OCI-LY3 (cell line): ENCODE results near the gene URI1.

Experiments used
- EZH2phosphoT487 ChIP-seq: fragments of 200-600 bp; shearing (Covaris generic); IDR thresholded peaks from 2 replicates; pipeline ENCODE4 v1.6.1; 2018; ENCODE audit warnings: antibody characterized with exemption, mixed run types, low read depth
- TF ChIP-seq, protein P1 (sequence below): fragments of 200-600, 300-600 bp; sonication (generic); IDR thresholded peaks from 2 replicates; pipeline ENCODE4 v1.5.1; 2014; ENCODE audit warnings: antibody characterized with exemption, low read length, low read depth

DNA sequence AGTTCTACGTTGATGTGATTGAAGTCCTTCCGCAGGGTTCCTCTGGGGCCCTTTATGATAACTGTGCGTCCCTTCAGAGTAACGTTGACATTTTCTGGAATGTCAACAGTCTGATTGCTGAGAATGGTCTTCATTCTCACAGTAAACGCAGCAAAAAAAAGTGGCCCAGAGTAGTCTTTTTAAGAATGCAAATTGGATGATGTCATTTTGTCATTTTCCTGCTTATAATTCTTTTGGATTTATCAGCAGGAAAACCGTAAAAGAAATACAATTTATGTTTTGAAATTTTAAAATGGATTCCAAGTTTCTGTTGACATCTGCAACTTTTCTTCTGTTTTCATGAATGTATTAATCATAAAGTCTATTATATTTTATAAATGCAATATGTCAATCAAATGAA, 14.8 kb downstream of the URI1 start:
- TF ChIP-seq, protein P1, sequence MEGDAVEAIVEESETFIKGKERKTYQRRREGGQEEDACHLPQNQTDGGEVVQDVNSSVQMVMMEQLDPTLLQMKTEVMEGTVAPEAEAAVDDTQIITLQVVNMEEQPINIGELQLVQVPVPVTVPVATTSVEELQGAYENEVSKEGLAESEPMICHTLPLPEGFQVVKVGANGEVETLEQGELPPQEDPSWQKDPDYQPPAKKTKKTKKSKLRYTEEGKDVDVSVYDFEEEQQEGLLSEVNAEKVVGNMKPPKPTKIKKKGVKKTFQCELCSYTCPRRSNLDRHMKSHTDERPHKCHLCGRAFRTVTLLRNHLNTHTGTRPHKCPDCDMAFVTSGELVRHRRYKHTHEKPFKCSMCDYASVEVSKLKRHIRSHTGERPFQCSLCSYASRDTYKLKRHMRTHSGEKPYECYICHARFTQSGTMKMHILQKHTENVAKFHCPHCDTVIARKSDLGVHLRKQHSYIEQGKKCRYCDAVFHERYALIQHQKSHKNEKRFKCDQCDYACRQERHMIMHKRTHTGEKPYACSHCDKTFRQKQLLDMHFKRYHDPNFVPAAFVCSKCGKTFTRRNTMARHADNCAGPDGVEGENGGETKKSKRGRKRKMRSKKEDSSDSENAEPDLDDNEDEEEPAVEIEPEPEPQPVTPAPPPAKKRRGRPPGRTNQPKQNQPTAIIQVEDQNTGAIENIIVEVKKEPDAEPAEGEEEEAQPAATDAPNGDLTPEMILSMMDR, result no peak
- no peak for TF ChIP-seq EZH2phosphoT487
